GM12801 (cell line): ENCODE measurements around the gene ZNF280A.

ENCODE experiments used
- CTCF ChIP-seq: IDR thresholded peaks from one replicate; pipeline ENCODE4 v1.5.1; 2011; ENCODE audit warnings: control low read depth; ENCODE audit not compliant: insufficient read length; ENCODE audit errors: extremely low read depth

The ZNF280A gene

GRCh38 chr22:22480940-22481339 lies 39.1 kb downstream of the ZNF280A start:
- TF ChIP-seq CTCF, result no peak

GRCh38 chr22:22479999-22480532 lies 40.0 kb downstream of the ZNF280A start:
- TF ChIP-seq CTCF, result no peak

- no peak for TF ChIP-seq CTCF
These were observed 41.0 kb downstream of the ZNF280A start for GRCh38 chr22:22479116-22479515.

GRCh38 chr22:22478470-22478869 lies 41.6 kb downstream of the ZNF280A start:
- TF ChIP-seq CTCF, result no peak

- TF ChIP-seq CTCF, result no peak
These were observed 45.3 kb downstream of the ZNF280A start for GRCh38 chr22:22474733-22475132.

GRCh38 chr22:22469527-22469926 lies 50.5 kb downstream of the ZNF280A start:
- TF ChIP-seq CTCF, result no peak

GRCh38 chr22:22467112-22467511 lies 53.0 kb downstream of the ZNF280A start:
- no peak for TF ChIP-seq CTCF
